Smooth muscle cell of the pulmonary artery (primary cell): ENCODE measurements around the gene CFAP161. TPM values are rescaled to one million over a fixed set of nuclear protein-coding genes. Genes with fewer than 3 reads are reported as not detected.

Source experiments
- total RNA-seq: library from RNA; depleted of rRNA; stranded (reverse); fragments of >200 nt; gene quantifications from 2 replicates; pipeline ENCODE4 v1.2.3, GENCODE V29; 2014

CFAP161 gene
- 0.10 TPM in 1 of 2 replicates, not detected in the other for total RNA-seq

GRCh38 chr15:81133782-81134461, at the start of gene CFAP161:
Gene CFAP161, plus strand, starts transcription at chr15:81134270. Its CDS starts 60 bp downstream, at chr15:81134330.

GRCh38 chr15:81196576-81197254, 62.6 kb downstream of the CFAP161 start, which contains the start of gene IL16:
Gene IL16, plus strand, starts transcription at chr15:81196879. Its CDS starts 28,521 bp downstream, at chr15:81225400.

Other genes with a start within 250 kb of the CFAP161 start
- 19.4 and 23.5 TPM in 2 replicates for gene MESD, start 144.5 kb upstream of the CFAP161 start, total RNA-seq
- gene TLNRD1, start 133.3 kb upstream of the CFAP161 start, total RNA-seq: 4.8 and 5.3 TPM in 2 replicates
- 0.20 and 0.65 TPM in 2 replicates for gene IL16, start 62.6 kb downstream of the CFAP161 start, total RNA-seq
- 12.2 and 12.7 TPM in 2 replicates for gene STARD5, start 189.9 kb downstream of the CFAP161 start, total RNA-seq
- gene TMC3, start 239.9 kb downstream of the CFAP161 start, total RNA-seq: 0.13 and 0.20 TPM in 2 replicates